ENCODE measurements around the gene VASH1. TPM values are rescaled to one million over a fixed set of nuclear protein-coding genes. Genes with fewer than 3 reads are reported as not detected.

The VASH1 gene
- total RNA-seq (2022) (1.2 and 1.4 TPM in 2 replicates), Bru-seq, nascent RNA (percentile 16 among the genes with signal in this experiment), BruChase-seq, experiment 1, labeled RNA remaining after a 6-hour chase (percentile 31 among the genes with signal in this experiment), BruChase-seq, experiment 2, labeled RNA remaining after a 2-hour chase (percentile 30 among the genes with signal in this experiment)
- long read RNA-seq, partial matches to known transcripts, result 0 of 1 reads
- long read RNA-seq, other reads (novel, unspliced or antisense), result 1 of 1 reads

DNA sequence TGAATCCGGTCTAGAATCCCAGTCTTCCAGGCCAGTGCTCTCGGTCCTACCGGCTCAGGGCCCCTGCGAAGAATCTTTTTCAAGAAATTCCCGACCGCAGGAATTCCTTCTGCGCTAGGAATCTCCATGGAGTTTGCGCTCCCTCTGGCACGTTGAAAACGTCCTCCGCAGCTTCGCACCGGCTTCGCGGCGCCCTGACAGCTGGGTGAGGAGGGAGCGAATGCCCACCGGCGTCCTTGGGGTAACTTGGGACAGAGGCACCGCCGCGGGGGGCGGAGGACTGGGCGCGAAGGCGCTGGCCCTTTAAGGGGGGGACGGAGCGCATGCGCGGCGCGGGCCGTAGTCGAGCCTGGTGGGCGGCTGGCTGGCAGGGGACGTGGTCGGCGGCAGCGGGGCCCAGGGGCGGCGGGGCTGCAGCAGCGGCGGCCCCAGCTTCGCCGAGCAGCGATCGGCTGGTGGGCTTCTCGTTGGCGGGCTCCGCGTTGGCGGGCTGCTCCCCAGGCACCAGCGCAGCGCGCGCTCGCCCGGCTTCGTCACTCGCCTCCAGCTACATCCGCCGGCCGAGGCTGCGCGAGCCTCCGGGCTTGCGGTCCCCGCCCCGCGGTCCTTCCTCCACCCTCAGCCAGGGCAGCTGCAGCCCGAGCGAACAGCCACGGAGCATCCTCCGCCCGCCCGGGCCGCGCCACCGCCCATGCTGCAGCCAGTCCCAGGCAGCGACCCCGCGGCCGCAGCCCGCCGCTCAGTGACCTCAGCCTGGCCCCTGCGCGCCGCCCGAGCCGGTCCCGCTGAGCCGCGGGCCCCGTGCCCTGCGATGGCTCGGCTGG is at the start of gene VASH1:
Gene VASH1, plus strand, starts transcription at position 333 of the 824 bp plus-strand sequence. CDS start 1,354 bp downstream, outside the sequence.
- Mint-ChIP-seq H3K27me3 (ENCODE audit: unreplicated experiment) (peaks cover 87% of the 10 kb centered on the region), H3K9me3 (ENCODE audit: low read depth, unreplicated experiment) (no peaks in the 10 kb centered on the region), H3K4me1 (ENCODE audit: low read depth, unreplicated experiment) (no peaks in the 10 kb centered on the region), H3K27ac (ENCODE audit: unreplicated experiment) (no peak within 1 kb of the TSS), H3K4me3 (ENCODE audit: low read depth, unreplicated experiment) (peak within 1 kb of the TSS; percentile 67), H3K36me3 (ENCODE audit: insufficient read depth, unreplicated experiment) (peaks cover 12% of the 10 kb centered on the region)
- TF ChIP-seq, protein P1, sequence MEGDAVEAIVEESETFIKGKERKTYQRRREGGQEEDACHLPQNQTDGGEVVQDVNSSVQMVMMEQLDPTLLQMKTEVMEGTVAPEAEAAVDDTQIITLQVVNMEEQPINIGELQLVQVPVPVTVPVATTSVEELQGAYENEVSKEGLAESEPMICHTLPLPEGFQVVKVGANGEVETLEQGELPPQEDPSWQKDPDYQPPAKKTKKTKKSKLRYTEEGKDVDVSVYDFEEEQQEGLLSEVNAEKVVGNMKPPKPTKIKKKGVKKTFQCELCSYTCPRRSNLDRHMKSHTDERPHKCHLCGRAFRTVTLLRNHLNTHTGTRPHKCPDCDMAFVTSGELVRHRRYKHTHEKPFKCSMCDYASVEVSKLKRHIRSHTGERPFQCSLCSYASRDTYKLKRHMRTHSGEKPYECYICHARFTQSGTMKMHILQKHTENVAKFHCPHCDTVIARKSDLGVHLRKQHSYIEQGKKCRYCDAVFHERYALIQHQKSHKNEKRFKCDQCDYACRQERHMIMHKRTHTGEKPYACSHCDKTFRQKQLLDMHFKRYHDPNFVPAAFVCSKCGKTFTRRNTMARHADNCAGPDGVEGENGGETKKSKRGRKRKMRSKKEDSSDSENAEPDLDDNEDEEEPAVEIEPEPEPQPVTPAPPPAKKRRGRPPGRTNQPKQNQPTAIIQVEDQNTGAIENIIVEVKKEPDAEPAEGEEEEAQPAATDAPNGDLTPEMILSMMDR (IDR thresholded peaks at IDR 0.05; ENCODE audit: unreplicated experiment), result no peak
- intact Hi-C loops (cut with micrococcal nuclease; ENCODE audit: unreplicated experiment), result no loop called here
- peak; percentile 58 for DNase-seq
- BruUV-seq (replicated peaks), result no TSS peak
- CTCF ChIA-PET, result no interaction called here

DNA sequence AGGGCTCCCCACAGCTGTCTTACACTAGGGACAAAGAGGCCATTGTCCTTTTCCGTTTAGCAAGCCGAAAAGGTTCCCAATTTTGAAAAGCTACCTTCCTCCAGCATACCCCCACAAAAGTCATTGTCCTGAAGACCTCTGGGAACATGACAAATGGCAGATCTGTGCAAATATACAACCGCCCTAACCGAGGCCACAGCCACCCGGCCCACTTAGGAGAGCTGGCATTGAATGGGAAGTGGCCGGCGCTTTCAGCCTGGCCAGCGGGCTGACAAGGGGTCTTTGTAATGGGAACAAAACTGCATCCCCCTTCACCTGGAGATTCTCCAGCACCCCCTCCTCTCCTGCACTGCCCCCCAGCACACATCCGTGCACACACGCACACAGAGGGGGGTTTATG is 48.1 kb upstream of the VASH1 start:
- Mint-ChIP-seq H3K27me3 (ENCODE audit: unreplicated experiment) (peaks cover 79% of the 10 kb centered on the region), H3K9me3 (ENCODE audit: low read depth, unreplicated experiment) (no peaks in the 10 kb centered on the region), H3K36me3 (ENCODE audit: insufficient read depth, unreplicated experiment) (no peaks in the 10 kb centered on the region), H3K4me1 (ENCODE audit: low read depth, unreplicated experiment) (no peaks in the 10 kb centered on the region), H3K4me3 (ENCODE audit: low read depth, unreplicated experiment) (no peak overlapping the region), H3K27ac (ENCODE audit: unreplicated experiment) (no peak overlapping the region)
- BruUV-seq (replicated peaks), result no TSS peak
- intact Hi-C loops (cut with micrococcal nuclease; ENCODE audit: unreplicated experiment), result loop anchor here (10.0 kb wide), 1 partner anchor 152 kb away; no protein-coding TSS in a partner anchor
- TF ChIP-seq, protein P1 (IDR thresholded peaks at IDR 0.05; ENCODE audit: unreplicated experiment), result no peak
- no peak for DNase-seq
- CTCF ChIA-PET, result no interaction called here

DNA sequence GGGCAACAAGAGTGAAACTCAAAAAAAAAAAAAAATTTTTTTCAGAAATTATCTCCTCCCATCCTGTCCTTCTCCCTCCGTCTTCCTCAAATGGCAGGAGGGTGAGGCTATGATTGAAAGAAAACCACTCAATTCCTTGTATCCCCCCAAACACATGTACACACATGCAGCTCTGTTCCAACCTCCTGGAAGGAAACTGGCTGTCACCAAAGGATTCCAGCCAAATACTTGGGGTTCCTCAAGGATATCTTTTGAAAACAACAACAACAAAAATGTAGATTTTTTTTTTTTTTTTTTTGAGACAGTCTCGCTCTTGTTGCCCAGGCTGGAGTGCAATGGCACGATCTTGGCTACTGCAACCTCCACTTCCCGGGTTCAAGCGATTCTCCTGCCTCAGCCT is 46.8 kb upstream of the VASH1 start:
- Mint-ChIP-seq H3K4me1 (ENCODE audit: low read depth, unreplicated experiment) (no peaks in the 10 kb centered on the region), H3K27ac (ENCODE audit: unreplicated experiment) (no peak overlapping the region), H3K36me3 (ENCODE audit: insufficient read depth, unreplicated experiment) (no peaks in the 10 kb centered on the region), H3K4me3 (ENCODE audit: low read depth, unreplicated experiment) (no peak overlapping the region), H3K27me3 (ENCODE audit: unreplicated experiment) (peaks cover 84% of the 10 kb centered on the region), H3K9me3 (ENCODE audit: low read depth, unreplicated experiment) (no peaks in the 10 kb centered on the region)
- DNase-seq, result no peak
- CTCF ChIA-PET, result no interaction called here
- intact Hi-C loops (cut with micrococcal nuclease; ENCODE audit: unreplicated experiment), result loop anchor here (10.0 kb wide), 1 partner anchor 150 kb away; no protein-coding TSS in a partner anchor
- TF ChIP-seq, protein P1 (IDR thresholded peaks at IDR 0.05; ENCODE audit: unreplicated experiment), result no peak
- no TSS peak for BruUV-seq (replicated peaks)

DNA sequence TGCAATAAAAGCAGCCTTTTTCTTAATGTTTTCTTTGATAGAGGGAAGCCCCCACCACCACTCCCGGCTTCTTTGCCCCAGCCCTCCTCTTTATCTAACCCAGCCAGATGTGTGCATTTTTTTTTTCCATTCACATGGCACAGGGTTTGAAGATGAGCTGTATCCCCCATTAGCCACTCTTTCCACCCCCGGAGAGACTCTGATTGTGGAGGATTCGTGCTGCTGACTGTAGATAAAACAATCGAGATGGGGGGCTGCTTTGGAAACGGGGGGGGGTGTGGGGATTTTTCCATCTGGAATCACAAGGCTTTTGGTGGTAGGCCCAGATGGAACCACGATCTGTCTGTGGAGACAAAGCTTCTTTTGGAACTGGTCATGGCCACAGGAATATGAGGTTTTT is 46.2 kb upstream of the VASH1 start:
- H3K36me3 Mint-ChIP-seq (ENCODE audit: insufficient read depth, unreplicated experiment), result no peaks in the 10 kb centered on the region
- peaks cover 84% of the 10 kb centered on the region for H3K27me3 Mint-ChIP-seq (ENCODE audit: unreplicated experiment)
- no TSS peak for BruUV-seq (replicated peaks)
- TF ChIP-seq, protein P1 (IDR thresholded peaks at IDR 0.05; ENCODE audit: unreplicated experiment), result no peak
- H3K27ac Mint-ChIP-seq (ENCODE audit: unreplicated experiment), result no peak overlapping the region
- CTCF ChIA-PET, result no interaction called here
- H3K9me3 Mint-ChIP-seq (ENCODE audit: low read depth, unreplicated experiment), result no peaks in the 10 kb centered on the region
- intact Hi-C loops (cut with micrococcal nuclease; ENCODE audit: unreplicated experiment), result loop anchor here (10.0 kb wide), 1 partner anchor 150 kb away; no protein-coding TSS in a partner anchor
- no peak overlapping the region for H3K4me3 Mint-ChIP-seq (ENCODE audit: low read depth, unreplicated experiment)
- no peak for DNase-seq
- no peaks in the 10 kb centered on the region for H3K4me1 Mint-ChIP-seq (ENCODE audit: low read depth, unreplicated experiment)
